HEK293T (cell line): ENCODE measurements around the gene CA14.

ENCODE experiments used
- BHLHE40 ChIP-seq: fragments of 450-650 bp; IDR thresholded peaks from 2 replicates; pipeline ENCODE4 v1.6.1; 2016; ENCODE audit warnings: mild to moderate bottlenecking, moderate library complexity, borderline replicate concordance
- FOXA1 ChIP-seq: fragments of 450-650 bp; IDR thresholded peaks from 2 replicates; pipeline ENCODE4 v1.6.1; 2016; ENCODE audit warnings: mild to moderate bottlenecking
- FOXK2 ChIP-seq: fragments of 450-650 bp; IDR thresholded peaks from 2 replicates; pipeline ENCODE4 v1.6.1; 2016; ENCODE audit warnings: mild to moderate bottlenecking
- NFRKB ChIP-seq: fragments of 450-650 bp; IDR thresholded peaks from 2 replicates; pipeline ENCODE4 v1.6.1; 2016; ENCODE audit warnings: mild to moderate bottlenecking, moderate library complexity
- PKNOX1 ChIP-seq: fragments of 450-650 bp; IDR thresholded peaks from 2 replicates; pipeline ENCODE4 v1.6.1; 2016
- SUZ12 ChIP-seq: fragments of 450-650 bp; IDR thresholded peaks from 2 replicates; pipeline ENCODE4 v1.6.1; 2016; ENCODE audit warnings: mild to moderate bottlenecking
- TARDBP ChIP-seq: fragments of 450-650 bp; IDR thresholded peaks from 2 replicates; pipeline ENCODE4 v1.6.1; 2016
- ZNF384 ChIP-seq: fragments of 450-650 bp; IDR thresholded peaks from 2 replicates; pipeline ENCODE4 v1.6.1; 2016

- no peak for TF ChIP-seq NFRKB
- no peak for TF ChIP-seq SUZ12
- TF ChIP-seq BHLHE40: no peak
- no peak for TF ChIP-seq ZNF384
- TF ChIP-seq PKNOX1: no peak
- no peak for TF ChIP-seq FOXK2
- no peak for TF ChIP-seq FOXA1
- TF ChIP-seq TARDBP: no peak
Measured at GRCh38 chr1:150257624-150258585, at the start of gene CA14.
